OCI-LY1 (cell line): Measurements from ENCODE around the gene IQCN.

Source experiments
- H2AFZ ChIP-seq: fragments of 200-600 bp; sonication (generic), shearing (Covaris generic); 2 replicates; pipeline ENCODE4 v1.6.0; 2014; ENCODE audit warnings: antibody characterized with exemption, mild to moderate bottlenecking, low read length
- H3F3A ChIP-seq: fragments of 200-600 bp; sonication (generic), shearing (Covaris generic); 2 replicates; pipeline ENCODE4 v1.6.0; 2014; ENCODE audit warnings: mild to moderate bottlenecking, antibody characterized with exemption, low read length, moderate library complexity; ENCODE audit not compliant: insufficient read depth
- H3K27ac ChIP-seq: fragments of 200-600 bp; sonication (generic); 2 replicates; pipeline ENCODE4 v1.5.1; 2014; ENCODE audit warnings: low read length, mixed run types, mild to moderate bottlenecking, low read depth; ENCODE audit not compliant: poor library complexity, severe bottlenecking
- H3K27me3 ChIP-seq: fragments of 200-600 bp; sonication (generic); 2 replicates; pipeline ENCODE4 v1.6.0; 2014; ENCODE audit warnings: antibody characterized with exemption, mild to moderate bottlenecking, low read length, moderate library complexity; ENCODE audit not compliant: insufficient read depth
- H3K36me3 ChIP-seq: fragments of 200-600 bp; sonication (generic); 2 replicates; pipeline ENCODE4 v1.6.1; 2014; ENCODE audit warnings: mild to moderate bottlenecking, antibody characterized with exemption, low read length, moderate library complexity, mixed read lengths; ENCODE audit not compliant: insufficient read depth
- H3K4me1 ChIP-seq: fragments of 200-600 bp; sonication (generic); 2 replicates; pipeline ENCODE4 v1.5.1; 2014; ENCODE audit warnings: mild to moderate bottlenecking, low read length, moderate library complexity; ENCODE audit not compliant: insufficient read depth, severe bottlenecking
- H3K4me2 ChIP-seq: fragments of 200-600 bp; sonication (generic), shearing (Covaris generic); 2 replicates; pipeline ENCODE4 v1.6.1; 2014; ENCODE audit warnings: low read length
- H3K4me3 ChIP-seq: fragments of 200-600 bp; sonication (generic); 2 replicates; pipeline ENCODE4 v1.5.1; 2014; ENCODE audit warnings: low read length, low read depth, mild to moderate bottlenecking, mixed read lengths; ENCODE audit not compliant: poor library complexity, severe bottlenecking
- H3K79me2 ChIP-seq: fragments of 200-600 bp; shearing (Covaris generic); 2 replicates; pipeline ENCODE4 v1.6.1; 2016; ENCODE audit warnings: mixed run types, low read length, mixed read lengths; ENCODE audit not compliant: insufficient read depth
- H3K9ac ChIP-seq: fragments of 200-600 bp; sonication (generic), shearing (Covaris generic); 2 replicates; pipeline ENCODE4 v1.6.1; 2014; ENCODE audit warnings: mild to moderate bottlenecking, low read length, mixed read lengths
- H3K9me2 ChIP-seq: fragments of 200-600 bp; sonication (generic), shearing (Covaris generic); 2 replicates; pipeline ENCODE4 v1.6.1; 2014; ENCODE audit warnings: low read depth, mild to moderate bottlenecking, low read length, mixed read lengths
- H3K9me3 ChIP-seq: fragments of 200-600 bp; shearing (Covaris generic); 2 replicates; pipeline ENCODE4 v1.6.1; 2014; ENCODE audit warnings: low read length, mixed read lengths
- H4K20me1 ChIP-seq: fragments of 200-600 bp; sonication (generic), shearing (Covaris generic); 2 replicates; pipeline ENCODE4 v1.6.0; 2016; ENCODE audit warnings: mild to moderate bottlenecking, low read length; ENCODE audit not compliant: insufficient read depth
- CTCF ChIP-seq: fragments of 200-600 bp; sonication (generic), shearing (Covaris generic); IDR thresholded peaks from 2 replicates; pipeline ENCODE4 v1.5.1; 2017; ENCODE audit warnings: mild to moderate bottlenecking, antibody characterized with exemption, low read length, moderate library complexity, mixed read lengths
- EZH2 ChIP-seq: fragments of 200-600 bp; sonication (generic), shearing (Covaris generic); IDR thresholded peaks from 2 replicates; pipeline ENCODE4 v1.8.0; 2017; ENCODE audit warnings: borderline replicate concordance, mixed run types, mild to moderate bottlenecking, antibody characterized with exemption, low read length, moderate library complexity, mixed read lengths

Gene IQCN

GRCh38 chr19:18231775-18232174 lies 42.5 kb downstream of the IQCN start:
- Histone ChIP-seq H3K27ac (no peak overlapping the region), H3K79me2 (no peaks in the 10 kb centered on the region), H3K9me2 (no peaks in the 10 kb centered on the region), H3K36me3 (no peaks in the 10 kb centered on the region), H3K9ac (no peak overlapping the region), H2AFZ (no peak overlapping the region), H3K4me1 (peaks cover 11% of the 10 kb centered on the region), H3K27me3 (no peaks in the 10 kb centered on the region), H3K9me3 (no peaks in the 10 kb centered on the region), H3K4me2 (no peak overlapping the region), H3F3A (no peaks in the 10 kb centered on the region), H3K4me3 (no peak overlapping the region), H4K20me1 (no peaks in the 10 kb centered on the region)
- TF ChIP-seq EZH2: no peak
- no peak for TF ChIP-seq CTCF

DNA sequence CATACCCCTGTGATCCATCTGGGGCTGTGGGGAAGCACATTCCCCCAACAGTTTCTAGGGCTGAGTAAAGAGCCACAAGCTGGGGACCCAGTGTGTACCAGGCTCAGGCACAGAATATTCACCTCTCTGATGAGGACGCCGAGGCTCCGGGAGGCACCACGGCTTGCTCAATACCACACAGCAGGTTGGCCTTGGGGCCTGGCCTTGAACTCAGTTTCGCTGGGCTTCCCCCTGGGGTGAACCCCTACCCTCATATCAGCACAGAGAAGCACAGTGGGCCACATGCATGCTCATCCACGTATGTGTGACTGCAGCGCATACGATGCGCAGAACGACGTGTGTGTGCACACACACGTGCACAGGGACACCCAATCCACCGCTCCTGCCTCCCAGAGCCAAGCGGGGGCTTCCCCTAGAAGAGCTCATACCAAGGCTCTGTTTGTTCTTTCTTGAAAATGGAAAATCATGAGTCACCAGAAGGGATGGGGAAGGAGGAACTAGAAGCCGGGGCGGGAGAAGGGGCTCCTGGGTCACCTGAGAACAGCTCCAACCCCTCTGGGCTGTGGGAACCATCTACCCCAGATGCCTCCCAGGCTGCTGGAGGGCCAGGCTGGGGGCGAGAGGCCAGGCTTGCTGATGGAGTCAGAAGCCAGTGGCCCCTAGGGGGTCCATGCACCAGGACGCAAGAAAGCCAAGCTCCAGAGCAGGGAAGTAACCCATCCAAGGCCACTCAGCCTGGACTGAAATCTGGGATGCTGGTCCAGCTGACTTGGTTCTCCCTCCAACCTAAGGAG lies 43.1 kb downstream of the IQCN start:
- Histone ChIP-seq H3F3A (no peaks in the 10 kb centered on the region), H4K20me1 (no peaks in the 10 kb centered on the region), H3K36me3 (no peaks in the 10 kb centered on the region), H3K4me2 (no peak overlapping the region), H3K4me1 (peaks cover 11% of the 10 kb centered on the region), H3K79me2 (no peaks in the 10 kb centered on the region), H3K9me3 (no peaks in the 10 kb centered on the region), H3K27me3 (no peaks in the 10 kb centered on the region), H3K27ac (no peak overlapping the region), H3K4me3 (no peak overlapping the region), H3K9me2 (no peaks in the 10 kb centered on the region), H2AFZ (no peak overlapping the region), H3K9ac (no peak overlapping the region)
- no peak for TF ChIP-seq CTCF
- TF ChIP-seq EZH2: no peak

DNA sequence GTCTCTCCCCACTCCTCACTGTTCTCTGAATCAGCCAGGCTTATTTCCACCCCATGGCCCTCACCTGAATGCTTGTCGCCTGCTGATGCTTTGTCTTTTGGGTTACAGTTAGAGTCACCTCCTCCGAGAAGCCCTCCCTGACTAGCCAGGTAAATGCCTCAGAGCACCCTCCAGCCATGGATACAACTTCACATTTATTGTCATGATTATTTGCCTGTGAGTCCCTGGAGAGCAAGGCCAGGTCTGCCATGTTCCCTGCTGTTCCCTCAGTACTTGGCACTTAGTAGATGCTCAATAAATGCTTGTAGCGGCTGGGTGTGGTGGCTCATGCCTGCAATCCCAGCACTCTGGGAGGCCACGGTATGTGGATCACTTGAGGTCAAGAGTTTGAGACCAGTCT lies 44.3 kb downstream of the IQCN start:
- Histone ChIP-seq H3K9me2 (no peaks in the 10 kb centered on the region), H3K27me3 (0 out of 2 replicates have a peak, but pooled peaks cover 3% of the 10 kb centered on the region), H3K4me1 (peaks cover 14% of the 10 kb centered on the region), H3K4me3 (no peak overlapping the region), H3F3A (no peaks in the 10 kb centered on the region), H3K36me3 (no peaks in the 10 kb centered on the region), H3K4me2 (no peak overlapping the region), H2AFZ (no peak overlapping the region), H3K9ac (no peak overlapping the region), H4K20me1 (no peaks in the 10 kb centered on the region), H3K27ac (no peak overlapping the region), H3K79me2 (no peaks in the 10 kb centered on the region), H3K9me3 (no peaks in the 10 kb centered on the region)
- TF ChIP-seq EZH2 (no peak), CTCF (no peak)
